Fibroblast of lung (primary cell): ENCODE results near the gene LIG1.

ENCODE experiments used
- CTCF ChIP-seq, 2 donors: IDR thresholded peaks in 1 of 2; conservative IDR thresholded peaks in 1 of 2; 1 replicate in 1 of 2; 2 replicates in 1 of 2; pipeline ENCODE4 v1.5.1; 2011 to 2012; ENCODE audit warnings: low read length in 2 of 2, control low read depth in 1 of 2, inconsistent platforms in 1 of 2, low read depth in 1 of 2, mild to moderate bottlenecking in 1 of 2
- EZH2 ChIP-seq: IDR thresholded peaks from 2 replicates; pipeline ENCODE4 v1.5.1; 2012; ENCODE audit warnings: low read length, control low read depth, mild to moderate bottlenecking; ENCODE audit errors: missing control alignments

- TF ChIP-seq CTCF (conservative IDR thresholded peaks at IDR 0.05 in 1 of 2, IDR thresholded peaks at IDR 0.05 in 1 of 2; ENCODE audit: low read depth in 1 of 2, low read length in 2 of 2) (no peak), EZH2 (no peak)
These were observed 36.4 kb upstream of the LIG1 start for GRCh38 chr19:48206397-48207093.
